ENCODE measurements around the gene TNKS2. TPM values are rescaled to one million over a fixed set of nuclear protein-coding genes. Genes with fewer than 3 reads are reported as not detected.

TNKS2 gene
- total RNA-seq, 6 experiments from 2014 or later = 31.2 to 36.3 (median 34.7) TPM

DNA sequence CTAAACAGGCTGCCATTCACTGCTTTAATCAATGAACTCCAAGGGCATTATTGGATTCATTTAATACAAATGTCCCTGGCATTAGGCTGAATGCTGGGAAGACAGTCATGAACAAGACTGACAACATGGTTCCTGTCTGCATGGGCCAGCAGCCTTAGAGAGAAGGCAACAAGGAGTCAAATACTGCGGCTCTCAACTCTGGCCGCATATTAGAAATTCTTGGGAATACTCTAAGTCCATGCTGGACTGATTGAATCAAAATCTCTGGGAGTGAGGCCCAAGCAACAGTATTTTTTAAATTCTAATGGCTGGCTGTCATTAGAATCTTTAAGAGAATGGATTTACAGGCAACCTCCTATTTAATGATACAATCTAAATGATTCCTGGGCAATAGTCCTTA lies 76.9 kb downstream of the TNKS2 start:
- Mint-ChIP-seq H3K27ac (no peak overlapping the region), H3K4me3 (no peak overlapping the region), H3K36me3 (ENCODE audit: low read depth) (no peaks in the 10 kb centered on the region), H3K27me3 (ENCODE audit: insufficient read depth) (no peaks in the 10 kb centered on the region; the same call in 1 of the 2 replicates), H3K9me3 (no peaks in the 10 kb centered on the region), H3K4me1 (ENCODE audit: low read depth) (no peaks in the 10 kb centered on the region)
- TF ChIP-seq, protein P1, sequence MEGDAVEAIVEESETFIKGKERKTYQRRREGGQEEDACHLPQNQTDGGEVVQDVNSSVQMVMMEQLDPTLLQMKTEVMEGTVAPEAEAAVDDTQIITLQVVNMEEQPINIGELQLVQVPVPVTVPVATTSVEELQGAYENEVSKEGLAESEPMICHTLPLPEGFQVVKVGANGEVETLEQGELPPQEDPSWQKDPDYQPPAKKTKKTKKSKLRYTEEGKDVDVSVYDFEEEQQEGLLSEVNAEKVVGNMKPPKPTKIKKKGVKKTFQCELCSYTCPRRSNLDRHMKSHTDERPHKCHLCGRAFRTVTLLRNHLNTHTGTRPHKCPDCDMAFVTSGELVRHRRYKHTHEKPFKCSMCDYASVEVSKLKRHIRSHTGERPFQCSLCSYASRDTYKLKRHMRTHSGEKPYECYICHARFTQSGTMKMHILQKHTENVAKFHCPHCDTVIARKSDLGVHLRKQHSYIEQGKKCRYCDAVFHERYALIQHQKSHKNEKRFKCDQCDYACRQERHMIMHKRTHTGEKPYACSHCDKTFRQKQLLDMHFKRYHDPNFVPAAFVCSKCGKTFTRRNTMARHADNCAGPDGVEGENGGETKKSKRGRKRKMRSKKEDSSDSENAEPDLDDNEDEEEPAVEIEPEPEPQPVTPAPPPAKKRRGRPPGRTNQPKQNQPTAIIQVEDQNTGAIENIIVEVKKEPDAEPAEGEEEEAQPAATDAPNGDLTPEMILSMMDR (IDR thresholded peaks at IDR 0.05) = no peak
- no peak for DNase-seq

DNA sequence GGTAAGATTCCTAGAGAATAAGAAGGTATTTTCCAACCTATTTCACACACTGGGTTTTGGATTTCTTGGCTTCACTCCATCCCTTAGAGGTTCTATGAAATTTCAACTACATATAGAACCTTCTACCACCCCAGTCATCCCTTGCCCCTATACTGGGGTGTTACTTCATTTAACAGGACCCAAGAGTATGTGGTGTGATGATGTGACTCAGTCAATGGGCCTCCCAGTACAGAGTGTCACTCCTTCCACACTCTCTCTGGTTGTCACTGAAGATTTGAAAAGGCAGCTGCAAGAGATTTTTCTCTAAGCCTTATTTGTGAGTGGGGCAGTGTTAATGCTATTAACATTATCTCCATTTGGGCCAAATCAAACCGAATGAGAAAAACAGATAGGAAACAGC lies 77.6 kb downstream of the TNKS2 start:
- TF ChIP-seq, protein P1 (IDR thresholded peaks at IDR 0.05) = no peak
- no peak overlapping the region for H3K27ac Mint-ChIP-seq
- no peaks in the 10 kb centered on the region for H3K4me1 Mint-ChIP-seq (ENCODE audit: low read depth)
- no peak for DNase-seq
- H3K9me3 Mint-ChIP-seq = no peaks in the 10 kb centered on the region
- peaks cover 2% of the 10 kb centered on the region; the same call in 1 of the 2 replicates for H3K27me3 Mint-ChIP-seq (ENCODE audit: insufficient read depth)
- H3K36me3 Mint-ChIP-seq (ENCODE audit: low read depth) = no peaks in the 10 kb centered on the region
- no peak overlapping the region for H3K4me3 Mint-ChIP-seq

DNA sequence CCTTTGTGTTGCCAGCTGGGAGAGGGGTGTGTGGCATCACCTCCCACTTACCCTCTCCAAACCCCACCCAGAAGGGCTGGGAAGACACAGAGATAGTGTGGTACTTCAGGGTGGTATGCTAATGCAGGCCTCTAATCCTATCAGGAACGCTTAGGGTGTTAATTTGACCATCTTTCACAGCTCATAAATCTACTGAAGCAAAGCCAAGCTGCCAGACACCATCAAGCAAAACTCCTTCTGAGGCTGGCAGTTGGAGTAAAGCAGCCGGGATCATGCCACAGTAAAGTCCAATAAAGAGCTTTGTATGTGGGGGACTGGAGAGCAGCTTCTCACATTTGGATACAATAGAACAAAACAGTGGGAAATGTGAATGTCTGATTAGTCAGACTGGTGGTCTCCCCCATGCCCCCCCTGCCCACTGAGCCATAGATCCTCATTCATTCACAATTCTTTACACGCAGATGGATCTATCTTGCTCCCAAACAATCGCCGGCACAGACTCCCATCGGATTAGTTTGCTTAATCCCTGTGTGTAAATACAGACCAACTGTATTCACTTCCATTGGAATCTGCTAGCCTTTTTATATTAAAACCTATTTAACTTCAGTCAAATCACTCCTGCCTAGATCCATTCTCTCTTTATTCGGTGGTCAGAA lies 81.4 kb downstream of the TNKS2 start:
- peaks cover 15% of the 10 kb centered on the region for H3K4me1 Mint-ChIP-seq (ENCODE audit: low read depth)
- TF ChIP-seq, protein P1 (IDR thresholded peaks at IDR 0.05) = no peak
- no peaks in the 10 kb centered on the region for H3K9me3 Mint-ChIP-seq
- DNase-seq = no peak
- H3K27ac Mint-ChIP-seq = no peak overlapping the region
- no peaks in the 10 kb centered on the region for H3K36me3 Mint-ChIP-seq (ENCODE audit: low read depth)
- no peak overlapping the region for H3K4me3 Mint-ChIP-seq
- H3K27me3 Mint-ChIP-seq (ENCODE audit: insufficient read depth) = peaks cover 5% of the 10 kb centered on the region; the same call in 1 of the 2 replicates

GRCh38 chr10:91880310-91880709 lies 82.1 kb downstream of the TNKS2 start:
- H3K4me3 Mint-ChIP-seq = no peak overlapping the region
- no peaks in the 10 kb centered on the region for H3K9me3 Mint-ChIP-seq
- TF ChIP-seq, protein P1 (IDR thresholded peaks at IDR 0.05) = no peak
- DNase-seq = peak; percentile 11
- peaks cover 5% of the 10 kb centered on the region; the same call in 1 of the 2 replicates for H3K27me3 Mint-ChIP-seq (ENCODE audit: insufficient read depth)
- H3K4me1 Mint-ChIP-seq (ENCODE audit: low read depth) = peaks cover 20% of the 10 kb centered on the region
- no peak overlapping the region for H3K27ac Mint-ChIP-seq
- H3K36me3 Mint-ChIP-seq (ENCODE audit: low read depth) = no peaks in the 10 kb centered on the region

DNA sequence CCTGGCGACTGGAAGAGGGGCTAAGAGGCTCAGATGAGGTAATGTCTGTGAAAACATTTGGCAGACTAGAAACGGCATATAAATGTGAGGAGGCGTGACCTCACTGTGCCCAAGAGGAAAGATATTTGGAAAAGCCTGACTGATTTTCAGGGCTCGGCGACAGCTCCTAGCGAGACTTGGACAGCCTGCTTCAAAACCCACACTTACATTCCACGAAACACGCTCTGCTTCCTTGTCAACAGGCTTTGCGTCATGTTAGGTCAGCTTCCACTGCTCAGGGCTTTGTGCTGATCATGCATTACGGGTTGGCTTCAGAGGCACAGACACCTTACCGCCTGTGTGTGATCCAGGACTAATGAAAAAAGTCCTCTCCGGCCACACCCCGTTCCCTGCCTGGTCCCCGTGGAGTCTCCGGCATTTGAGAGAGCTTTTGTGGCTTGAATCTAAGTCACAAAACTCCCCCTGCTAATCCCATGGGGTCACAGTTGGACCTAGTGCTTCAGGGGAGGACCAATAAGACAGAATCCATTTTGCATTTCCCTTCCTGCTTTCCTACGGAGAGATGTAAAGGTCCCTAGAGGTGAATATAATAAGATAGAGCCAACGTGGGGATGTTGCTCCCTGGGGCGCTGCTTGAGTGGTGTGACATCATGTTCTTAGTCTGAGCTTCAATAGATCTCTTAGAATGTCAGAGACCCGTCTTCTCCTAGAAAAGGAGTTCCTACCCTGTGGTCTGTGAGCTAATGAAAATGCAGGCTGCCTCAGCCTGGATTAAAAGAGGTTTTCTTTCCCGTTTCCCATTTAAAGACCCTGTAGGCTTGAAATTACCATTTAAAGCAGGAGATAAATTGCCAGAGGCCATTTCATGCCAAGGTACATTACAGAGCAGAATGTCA lies 85.6 kb downstream of the TNKS2 start:
- Mint-ChIP-seq H3K36me3 (ENCODE audit: low read depth) (no peaks in the 10 kb centered on the region), H3K27ac (no peak overlapping the region), H3K9me3 (no peaks in the 10 kb centered on the region), H3K4me1 (ENCODE audit: low read depth) (peaks cover 37% of the 10 kb centered on the region), H3K4me3 (peak overlapping the region; percentile 70), H3K27me3 (ENCODE audit: insufficient read depth) (peaks cover 5% of the 10 kb centered on the region)
- TF ChIP-seq, protein P1 (IDR thresholded peaks at IDR 0.05) = no peak
- DNase-seq = no peak
